Astrocyte (in vitro differentiated cells and primary cell): ENCODE measurements around the gene RUNX1. TPM values are rescaled to one million over a fixed set of nuclear protein-coding genes. Genes with fewer than 3 reads are reported as not detected.

Source experiments
- DNase-seq: peaks from one replicate; pipeline ENCODE4 v3.0.0-alpha.2; 2010; ENCODE audit warnings: low read depth
- FAIRE-seq: peaks from 2 replicates; lab custom pipeline; 2011; peaks lifted over from hg19 to GRCh38; lab: Jason Lieb, UNC
- H2AFZ ChIP-seq: 2 replicates; pipeline ENCODE4 v1.6.0; 2012; ENCODE audit warnings: low read depth, low read length, inconsistent platforms
- H3K27ac ChIP-seq: 2 replicates; pipeline ENCODE4 v1.5.1; 2011; ENCODE audit warnings: low read depth, low read length, inconsistent platforms
- H3K27me3 ChIP-seq: 2 replicates; pipeline ENCODE4 v1.6.0; 2011; ENCODE audit warnings: low read length, inconsistent platforms; ENCODE audit not compliant: insufficient read depth
- H3K36me3 ChIP-seq: 2 replicates; pipeline ENCODE4 v1.5.1; 2011; ENCODE audit warnings: low read length, inconsistent platforms; ENCODE audit not compliant: insufficient read depth
- H3K4me1 ChIP-seq: 2 replicates; pipeline ENCODE4 v1.5.1; 2011; ENCODE audit warnings: low read length, inconsistent platforms; ENCODE audit not compliant: insufficient read depth
- H3K4me2 ChIP-seq: 2 replicates; pipeline ENCODE4 v1.6.0; 2012; ENCODE audit warnings: low read length, inconsistent platforms
- H3K4me3 ChIP-seq: 2 replicates; pipeline ENCODE4 v1.5.1; 2011; ENCODE audit warnings: low read depth, mild to moderate bottlenecking, low read length, inconsistent platforms; ENCODE audit not compliant: insufficient read depth
- H3K79me2 ChIP-seq: 2 replicates; pipeline ENCODE4 v1.6.0; 2012; ENCODE audit warnings: mild to moderate bottlenecking, low read length, inconsistent platforms; ENCODE audit not compliant: insufficient read depth
- H3K9ac ChIP-seq: 2 replicates; pipeline ENCODE4 v1.6.0; 2012; ENCODE audit warnings: mild to moderate bottlenecking, low read length, inconsistent platforms
- H3K9me3 ChIP-seq: 2 replicates; pipeline ENCODE4 v1.5.1; 2012; ENCODE audit warnings: low read depth, mild to moderate bottlenecking, low read length, inconsistent platforms; ENCODE audit not compliant: insufficient read depth
- H4K20me1 ChIP-seq: 2 replicates; pipeline ENCODE4 v1.6.0; 2012; ENCODE audit warnings: low read length, inconsistent platforms; ENCODE audit not compliant: insufficient read depth
- H3K27ac Mint-ChIP-seq: one replicate; pipeline ENCODE4 v1.8.0; 2021; ENCODE audit warnings: mild to moderate bottlenecking, mixed read lengths; ENCODE audit not compliant: unreplicated experiment
- H3K27me3 Mint-ChIP-seq: one replicate; pipeline ENCODE4 v1.8.0; 2021; ENCODE audit warnings: low read depth, mixed read lengths; ENCODE audit not compliant: unreplicated experiment
- H3K36me3 Mint-ChIP-seq: one replicate; pipeline ENCODE4 v1.8.0; 2021; ENCODE audit warnings: low read depth, mixed read lengths; ENCODE audit not compliant: unreplicated experiment
- H3K4me1 Mint-ChIP-seq: one replicate; pipeline ENCODE4 v1.8.0; 2021; ENCODE audit warnings: low read depth, mixed read lengths; ENCODE audit not compliant: unreplicated experiment
- H3K4me3 Mint-ChIP-seq: one replicate; pipeline ENCODE4 v1.8.0; 2021; ENCODE audit warnings: mild to moderate bottlenecking, moderate library complexity, mixed read lengths; ENCODE audit not compliant: unreplicated experiment
- H3K9me3 Mint-ChIP-seq: one replicate; pipeline ENCODE4 v1.8.0; 2021; ENCODE audit warnings: mild to moderate bottlenecking, mixed read lengths; ENCODE audit not compliant: unreplicated experiment
- EZH2 ChIP-seq: IDR thresholded peaks from 2 replicates; pipeline ENCODE4 v1.6.1; 2012; ENCODE audit warnings: mild to moderate bottlenecking, low read length, inconsistent platforms; ENCODE audit not compliant: insufficient read depth
- total RNA-seq: library from RNA; stranded (reverse); gene quantifications from 2 replicates; pipeline ENCODE4 v1.2.1, GENCODE V29; 2021
- TF ChIP-seq, protein P1 (sequence below): IDR thresholded peaks from 2 replicates; pipeline ENCODE4 v1.5.1; 2011; ENCODE audit warnings: low read depth, mild to moderate bottlenecking, inconsistent platforms, low read length, moderate library complexity; ENCODE audit not compliant: insufficient read depth

RUNX1 gene
- total RNA-seq, 1 donor from 2014 or later = 84.6 TPM

GRCh38 chr21:35058058-35058457, 9.0 kb upstream of the RUNX1 start:
- H3K9ac ChIP-seq = no peak overlapping the region
- FAIRE-seq (no peak), DNase-seq (no peak)
- no peak overlapping the region for H3K4me3 Mint-ChIP-seq
- no peak overlapping the region for H3K4me2 ChIP-seq
- H3K4me3 ChIP-seq = no peak overlapping the region
- TF ChIP-seq, protein P1, sequence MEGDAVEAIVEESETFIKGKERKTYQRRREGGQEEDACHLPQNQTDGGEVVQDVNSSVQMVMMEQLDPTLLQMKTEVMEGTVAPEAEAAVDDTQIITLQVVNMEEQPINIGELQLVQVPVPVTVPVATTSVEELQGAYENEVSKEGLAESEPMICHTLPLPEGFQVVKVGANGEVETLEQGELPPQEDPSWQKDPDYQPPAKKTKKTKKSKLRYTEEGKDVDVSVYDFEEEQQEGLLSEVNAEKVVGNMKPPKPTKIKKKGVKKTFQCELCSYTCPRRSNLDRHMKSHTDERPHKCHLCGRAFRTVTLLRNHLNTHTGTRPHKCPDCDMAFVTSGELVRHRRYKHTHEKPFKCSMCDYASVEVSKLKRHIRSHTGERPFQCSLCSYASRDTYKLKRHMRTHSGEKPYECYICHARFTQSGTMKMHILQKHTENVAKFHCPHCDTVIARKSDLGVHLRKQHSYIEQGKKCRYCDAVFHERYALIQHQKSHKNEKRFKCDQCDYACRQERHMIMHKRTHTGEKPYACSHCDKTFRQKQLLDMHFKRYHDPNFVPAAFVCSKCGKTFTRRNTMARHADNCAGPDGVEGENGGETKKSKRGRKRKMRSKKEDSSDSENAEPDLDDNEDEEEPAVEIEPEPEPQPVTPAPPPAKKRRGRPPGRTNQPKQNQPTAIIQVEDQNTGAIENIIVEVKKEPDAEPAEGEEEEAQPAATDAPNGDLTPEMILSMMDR = no peak
- no peak for TF ChIP-seq EZH2
- no peaks in the 10 kb centered on the region for H3K4me1 ChIP-seq
- H3K4me1 Mint-ChIP-seq = peaks cover 17% of the 10 kb centered on the region
- H3K36me3 ChIP-seq = no peaks in the 10 kb centered on the region
- H3K27ac ChIP-seq = no peak overlapping the region
- no peaks in the 10 kb centered on the region for H3K9me3 ChIP-seq
- H2AFZ ChIP-seq = no peak overlapping the region
- H3K27ac Mint-ChIP-seq = no peak overlapping the region
- peaks cover 1% of the 10 kb centered on the region for H3K27me3 Mint-ChIP-seq
- H3K36me3 Mint-ChIP-seq = no peaks in the 10 kb centered on the region
- H3K79me2 ChIP-seq = no peaks in the 10 kb centered on the region
- H4K20me1 ChIP-seq = no peaks in the 10 kb centered on the region
- no peaks in the 10 kb centered on the region for H3K9me3 Mint-ChIP-seq
- H3K27me3 ChIP-seq = no peaks in the 10 kb centered on the region

DNA sequence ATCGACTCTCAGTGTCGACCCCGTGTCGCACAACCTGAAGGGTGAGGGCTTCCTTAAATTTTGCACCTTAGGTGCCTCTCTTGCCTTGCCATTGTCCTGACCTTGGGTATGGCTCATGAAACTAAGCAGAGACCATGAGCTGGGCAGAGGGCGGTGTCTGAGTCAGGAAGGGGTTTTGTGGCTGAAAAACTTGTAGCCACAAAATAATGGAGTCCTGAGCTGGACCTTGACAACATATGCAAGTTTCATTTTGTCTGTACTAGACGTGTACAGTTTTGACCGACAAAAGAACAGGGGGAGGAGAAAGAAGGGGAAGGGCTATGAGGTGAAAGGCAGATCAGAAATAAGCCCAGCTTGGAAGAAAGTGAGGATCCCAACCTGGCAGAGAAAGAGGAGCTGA, 8.3 kb upstream of the RUNX1 start:
- Histone ChIP-seq H3K4me3 (no peak overlapping the region), H4K20me1 (no peaks in the 10 kb centered on the region), H3K27ac (no peak overlapping the region), H3K36me3 (no peaks in the 10 kb centered on the region), H3K79me2 (no peaks in the 10 kb centered on the region), H3K4me2 (no peak overlapping the region), H3K9ac (no peak overlapping the region), H3K4me1 (no peaks in the 10 kb centered on the region), H2AFZ (no peak overlapping the region), H3K9me3 (no peaks in the 10 kb centered on the region), H3K27me3 (no peaks in the 10 kb centered on the region)
- Mint-ChIP-seq H3K4me3 (no peak overlapping the region), H3K36me3 (no peaks in the 10 kb centered on the region), H3K4me1 (peaks cover 20% of the 10 kb centered on the region), H3K9me3 (no peaks in the 10 kb centered on the region), H3K27ac (no peak overlapping the region), H3K27me3 (peaks cover 1% of the 10 kb centered on the region)
- no peak for TF ChIP-seq EZH2
- TF ChIP-seq, protein P1 = no peak
- FAIRE-seq = no peak
- DNase-seq = no peak

GRCh38 chr21:35053356-35054096, 4.4 kb upstream of the RUNX1 start:
- Histone ChIP-seq H3K9me3 (no peaks in the 10 kb centered on the region), H3K4me2 (no peak overlapping the region), H2AFZ (no peak overlapping the region), H3K9ac (no peak overlapping the region), H3K79me2 (peaks cover under 1% of the 10 kb centered on the region), H3K27ac (no peak overlapping the region), H3K4me1 (peaks cover 25% of the 10 kb centered on the region), H4K20me1 (no peaks in the 10 kb centered on the region), H3K27me3 (no peaks in the 10 kb centered on the region), H3K36me3 (no peaks in the 10 kb centered on the region), H3K4me3 (no peak overlapping the region)
- Mint-ChIP-seq H3K4me1 (peaks cover 40% of the 10 kb centered on the region), H3K36me3 (no peaks in the 10 kb centered on the region), H3K27me3 (peaks cover 1% of the 10 kb centered on the region), H3K27ac (peak overlapping the region; percentile 17), H3K9me3 (no peaks in the 10 kb centered on the region), H3K4me3 (no peak overlapping the region)
- no peak for TF ChIP-seq EZH2
- TF ChIP-seq, protein P1 = no peak
- peak; percentile 20 for DNase-seq
- FAIRE-seq = peak; percentile 54
